Kidney (tissue), 14 donors: ENCODE data around the gene UBA1. TPM values are rescaled to one million over a fixed set of nuclear protein-coding genes. Genes with fewer than 3 reads are reported as not detected.
A peak's percentile ranks its signal among the peaks of the same experiment; 100 is the strongest.

ENCODE experiments used
- DNase-seq, 5 donors: peaks; one replicate each; pipeline ENCODE4 v3.0.0-alpha.2; 2013 to 2020
- FAIRE-seq: peaks from 2 replicates; lab custom pipeline; 2012; peaks lifted over from hg19 to GRCh38; lab: Jason Lieb, UNC
- H3K27ac ChIP-seq, 2 donors: one replicate each; pipeline ENCODE4 v1.7.0; 2013; ENCODE audit warnings: low read depth in 2 of 2, low read length in 2 of 2, inconsistent platforms in 1 of 2
- H3K27me3 ChIP-seq: one replicate; pipeline ENCODE4 v1.7.1; 2013; ENCODE audit warnings: low read length, inconsistent platforms; ENCODE audit not compliant: control insufficient read depth, insufficient read depth
- H3K36me3 ChIP-seq, 3 donors: one replicate each; pipeline versions ENCODE4 v1.7.0 to v1.7.1; 2013; ENCODE audit warnings: low read length in 3 of 3, control low read depth in 1 of 3, inconsistent platforms in 1 of 3; ENCODE audit not compliant: insufficient read depth in 3 of 3, control insufficient read depth in 2 of 3
- H3K4me1 ChIP-seq, 3 donors: one replicate each; pipeline versions ENCODE4 v1.7.0 to v1.7.1; 2013; ENCODE audit warnings: low read length in 3 of 3, inconsistent platforms in 1 of 3, low read depth in 1 of 3; ENCODE audit not compliant: control insufficient read depth in 2 of 3, insufficient read depth in 2 of 3
- H3K4me3 ChIP-seq, 3 donors: one replicate each; pipeline versions ENCODE4 v1.7.0 to v1.8.1; 2013; ENCODE audit warnings: low read length in 3 of 3, control low read depth in 1 of 3, inconsistent platforms in 1 of 3
- H3K9ac ChIP-seq, 3 donors: one replicate each; pipeline versions ENCODE4 v1.7.0 to v1.7.1; 2013; ENCODE audit warnings: low read length in 3 of 3, control low read depth in 1 of 3, inconsistent platforms in 1 of 3
- H3K9me3 ChIP-seq, 3 donors: one replicate each; pipeline versions ENCODE4 v1.7.0 to v1.7.1; 2013; ENCODE audit warnings: low read length in 3 of 3, control low read depth in 1 of 3, inconsistent platforms in 1 of 3; ENCODE audit not compliant: control insufficient read depth in 2 of 3, insufficient read depth in 1 of 3
- CTCF ChIP-seq: IDR thresholded peaks from 3 replicates; pipeline ENCODE4 v1.5.1; 2012; ENCODE audit warnings: mild to moderate bottlenecking, moderate library complexity, borderline replicate concordance; ENCODE audit not compliant: insufficient read depth; ENCODE audit errors: extremely low read depth
- intact Hi-C: fragments of 100-400 bp; cut with DNase I; formaldehyde crosslinking; loops from one replicate; pipeline ENCODE4 v1.11.1; 2022
- polyA plus RNA-seq: library from polyadenylated mRNA; stranded (reverse); fragments of 350-450 nt; fragmentation: Illumina TruSeq; extraction: RNeasy Lipid Tissue Mini Kit (QIAGEN cat#74804); gene quantifications from one replicate; pipeline ENCODE4 v1.2.3, GENCODE V29; 2014; ENCODE audit warnings: low read depth, low replicate concordance; ENCODE audit not compliant: insufficient read depth
- total RNA-seq: library from RNA; stranded (reverse); fragmentation: NEBNext Ultra II Directional; extraction: Animal tissue kit (Norgen Biotek cat#: 25700); gene quantifications from one replicate; pipeline ENCODE4 v1.2.1, GENCODE V29; 2021
- donor health status: control.
- donor health status: control.
- donor health status: control.
- donor health status: control.
- donor health status: control.
- donor health status: DM: yes; HTN: yes; CAD: no.
- donor health status: Normal renal cell carcinoma (clear cell type).

The UBA1 gene
- total and polyA plus RNA-seq, 2 donors from 2014 or later, result 155 to 218 TPM

DNA sequence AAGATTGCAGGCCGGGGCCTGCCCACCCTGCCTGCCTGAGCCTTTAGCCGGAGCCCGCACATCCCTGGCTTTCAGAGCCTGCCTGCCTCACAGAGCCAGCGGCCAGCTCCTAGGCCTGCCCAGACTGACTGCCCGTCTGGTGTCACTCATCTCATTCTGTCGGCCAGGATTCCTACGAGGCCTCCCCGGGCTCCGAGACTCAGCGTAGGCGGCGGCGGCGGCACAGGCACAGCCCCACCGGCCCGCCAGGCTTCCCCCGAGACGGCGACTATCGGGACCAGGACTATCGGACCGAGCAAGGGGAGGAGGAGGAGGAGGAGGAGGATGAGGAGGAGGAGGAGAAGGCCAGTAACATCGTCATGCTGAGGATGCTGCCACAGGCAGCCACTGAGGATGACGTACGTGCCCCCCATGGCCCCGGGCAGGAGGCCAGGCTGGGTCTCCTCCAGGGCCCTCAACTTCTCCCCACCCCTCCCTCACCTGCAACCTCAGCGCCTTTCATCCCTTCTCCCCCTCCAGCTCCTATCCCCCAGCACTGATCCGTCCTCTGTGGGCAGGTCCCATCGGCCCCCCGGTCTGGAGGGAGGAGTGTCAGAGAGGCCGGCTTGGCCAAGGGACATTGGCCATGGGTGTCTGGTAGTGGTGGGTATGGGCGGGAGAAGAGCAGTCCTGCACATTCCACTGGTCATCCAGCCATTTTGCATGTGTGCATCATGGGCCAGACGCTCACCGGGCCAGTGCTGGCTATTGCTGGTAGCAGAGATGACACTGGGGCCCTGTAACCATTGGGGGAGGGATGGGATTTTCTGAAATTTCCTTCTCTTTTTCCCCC lies 22.6 kb upstream of the UBA1 start:
- H3K36me3 ChIP-seq, result peaks cover 0 to 18% (median 0%) of the 10 kb centered on the region in 3 donors
- H3K27me3 ChIP-seq, result no peaks in the 10 kb centered on the region
- no peak for FAIRE-seq

GRCh38 chrX:47171996-47172395 lies 21.6 kb upstream of the UBA1 start:
- intact Hi-C loops, result no loop called here
- FAIRE-seq (no peak), DNase-seq (peak in 1 of 5 donors; percentile 12)

More for the DNA sequence above, 22.6 kb upstream of the UBA1 start:
- Histone ChIP-seq H3K27ac (no peak overlapping the region), H3K4me3 (no peak overlapping the region), H3K9ac (no peak overlapping the region), H3K4me1 (no peaks in the 10 kb centered on the region), H3K9me3 (no peaks in the 10 kb centered on the region)
- intact Hi-C loops, result no loop called here
- DNase-seq, result peak in 1 of 5 donors; percentile 66
- no peak for TF ChIP-seq CTCF

GRCh38 chrX:47172549-47172948 lies 21.1 kb upstream of the UBA1 start:
- Histone ChIP-seq H3K9me3 (no peaks in the 10 kb centered on the region), H3K27me3 (no peaks in the 10 kb centered on the region), H3K36me3 (peaks cover 0 to 18% (median 0%) of the 10 kb centered on the region in 3 donors), H3K27ac (no peak overlapping the region), H3K9ac (no peak overlapping the region), H3K4me1 (no peaks in the 10 kb centered on the region), H3K4me3 (no peak overlapping the region)
- DNase-seq (peak in 1 of 5 donors; percentile 59), FAIRE-seq (no peak)
- no peak for TF ChIP-seq CTCF
- intact Hi-C loops, result no loop called here

More at GRCh38 chrX:47171996-47172395, 21.6 kb upstream of the UBA1 start:
- Histone ChIP-seq H3K4me1 (no peaks in the 10 kb centered on the region), H3K9me3 (no peaks in the 10 kb centered on the region), H3K27ac (no peak overlapping the region), H3K27me3 (no peaks in the 10 kb centered on the region), H3K9ac (no peak overlapping the region), H3K4me3 (no peak overlapping the region), H3K36me3 (peaks cover 0 to 18% (median 0%) of the 10 kb centered on the region in 3 donors)
- no peak for TF ChIP-seq CTCF
